Skeletal muscle tissue (tissue), 4 donors: Measurements from ENCODE around the gene FRMD1. TPM values are rescaled to one million over a fixed set of nuclear protein-coding genes. Genes with fewer than 3 reads are reported as not detected.
A peak's percentile ranks its signal among the peaks of the same experiment; 100 is the strongest.

Experiments
- H3K27ac ChIP-seq: one replicate; pipeline ENCODE4 v1.7.0; 2013; ENCODE audit warnings: mild to moderate bottlenecking, low read depth, low read length, inconsistent platforms
- H3K27me3 ChIP-seq, 3 donors: one replicate each; pipeline ENCODE4 v1.7.0; 2013; ENCODE audit warnings: low read length in 3 of 3; ENCODE audit not compliant: control insufficient read depth in 3 of 3, insufficient read depth in 3 of 3
- H3K36me3 ChIP-seq, 3 donors: one replicate each; pipeline ENCODE4 v1.7.0; 2013; ENCODE audit warnings: low read length in 3 of 3; ENCODE audit not compliant: control insufficient read depth in 3 of 3, insufficient read depth in 3 of 3
- H3K4me1 ChIP-seq, 3 donors: one replicate each; pipeline ENCODE4 v1.7.0; 2013; ENCODE audit warnings: low read length in 3 of 3, mild to moderate bottlenecking in 3 of 3; ENCODE audit not compliant: control insufficient read depth in 3 of 3, insufficient read depth in 3 of 3
- H3K4me3 ChIP-seq, 3 donors: one replicate each; pipeline ENCODE4 v1.7.0; 2013; ENCODE audit warnings: low read length in 3 of 3
- H3K9ac ChIP-seq, 3 donors: one replicate each; pipeline ENCODE4 v1.7.0; 2013; ENCODE audit warnings: low read length in 3 of 3, mild to moderate bottlenecking in 3 of 3, moderate library complexity in 2 of 3, low read depth in 1 of 3
- H3K9me3 ChIP-seq, 3 donors: one replicate each; pipeline ENCODE4 v1.7.0; 2013; ENCODE audit warnings: low read length in 3 of 3; ENCODE audit not compliant: control insufficient read depth in 3 of 3
- total RNA-seq: library from RNA; depleted of rRNA; stranded (reverse); fragments of >200 nt; gene quantifications from one replicate; pipeline ENCODE4 v1.2.3, GENCODE V29; 2014
- donor health status: Osteomylitis.

The FRMD1 gene
- total RNA-seq, 1 donor from 2014 or later = not detected

- Histone ChIP-seq H3K4me3 (no peak overlapping the region), H3K4me1 (peaks cover 11 to 24% (median 15%) of the 10 kb centered on the region in 3 donors), H3K27me3 (peaks cover 3 to 30% (median 14%) of the 10 kb centered on the region in 3 donors), H3K9ac (no peak overlapping the region), H3K27ac (peak overlapping the region; percentile 42), H3K9me3 (peaks cover 5 to 11% (median 6%) of the 10 kb centered on the region in 3 donors), H3K36me3 (no peaks in the 10 kb centered on the region)
These were observed 40.4 kb downstream of the FRMD1 start for GRCh38 chr6:168038576-168039140.

GRCh38 chr6:168037856-168038255 is 41.2 kb downstream of the FRMD1 start:
- peaks cover 3 to 30% (median 14%) of the 10 kb centered on the region in 3 donors for H3K27me3 ChIP-seq
- H3K4me3 ChIP-seq = no peak overlapping the region
- no peak overlapping the region for H3K9ac ChIP-seq
- peaks cover 14 to 27% (median 15%) of the 10 kb centered on the region in 3 donors for H3K4me1 ChIP-seq
- H3K36me3 ChIP-seq = no peaks in the 10 kb centered on the region
- H3K27ac ChIP-seq = peak overlapping the region; percentile 42
- peaks cover 5 to 11% (median 6%) of the 10 kb centered on the region in 3 donors for H3K9me3 ChIP-seq

GRCh38 chr6:168037242-168037641 is 41.8 kb downstream of the FRMD1 start:
- Histone ChIP-seq H3K27ac (peak overlapping the region; percentile 42), H3K4me3 (no peak overlapping the region), H3K36me3 (no peaks in the 10 kb centered on the region), H3K27me3 (peaks cover 0 to 30% (median 14%) of the 10 kb centered on the region in 3 donors), H3K9me3 (peaks cover 5 to 11% (median 6%) of the 10 kb centered on the region in 3 donors), H3K9ac (no peak overlapping the region), H3K4me1 (peaks cover 15 to 31% (median 19%) of the 10 kb centered on the region in 3 donors)

GRCh38 chr6:168035661-168036545 is 43.1 kb downstream of the FRMD1 start:
- Histone ChIP-seq H3K4me1 (peaks cover 21 to 32% (median 30%) of the 10 kb centered on the region in 3 donors), H3K9ac (peak overlapping the region; percentile 55 to 75 (median 65))

GRCh38 chr6:168035098-168035660 is 43.8 kb downstream of the FRMD1 start:
- Histone ChIP-seq H3K9ac (peak overlapping the region; percentile 55 to 75 (median 65)), H3K9me3 (peaks cover 4 to 6% (median 5%) of the 10 kb centered on the region in 3 donors), H3K4me3 (peak overlapping the region; percentile 44 to 70 (median 66)), H3K27me3 (peaks cover 0 to 30% (median 14%) of the 10 kb centered on the region in 3 donors), H3K4me1 (peaks cover 21 to 35% (median 33%) of the 10 kb centered on the region in 3 donors), H3K27ac (peak overlapping the region; percentile 77), H3K36me3 (no peaks in the 10 kb centered on the region)

More at GRCh38 chr6:168035661-168036545, 43.1 kb downstream of the FRMD1 start:
- Histone ChIP-seq H3K9me3 (peaks cover 5 to 8% (median 6%) of the 10 kb centered on the region in 3 donors), H3K4me3 (peak overlapping the region; percentile 44 to 70 (median 66)), H3K27me3 (peaks cover 0 to 30% (median 14%) of the 10 kb centered on the region in 3 donors), H3K27ac (peak overlapping the region; percentile 77), H3K36me3 (no peaks in the 10 kb centered on the region)

- H3K9me3 ChIP-seq = peaks cover 0 to 2% (median under 1%) of the 10 kb centered on the region in 3 donors
- no peak overlapping the region for H3K4me3 ChIP-seq
- peaks cover 0 to 30% (median 14%) of the 10 kb centered on the region in 3 donors for H3K27me3 ChIP-seq
- H3K4me1 ChIP-seq = peaks cover 21 to 38% (median 33%) of the 10 kb centered on the region in 3 donors
- H3K9ac ChIP-seq = no peak overlapping the region
- H3K36me3 ChIP-seq = no peaks in the 10 kb centered on the region
- H3K27ac ChIP-seq = peak overlapping the region; percentile 72
These were observed 44.5 kb downstream of the FRMD1 start for GRCh38 chr6:168034537-168034936.

- H3K27ac ChIP-seq = no peak overlapping the region
These were observed 45.2 kb downstream of the FRMD1 start for GRCh38 chr6:168033791-168034190.

GRCh38 chr6:168032005-168032760 is 46.8 kb downstream of the FRMD1 start:
- Histone ChIP-seq H3K27me3 (peaks cover 2 to 18% (median 14%) of the 10 kb centered on the region in 3 donors), H3K4me3 (no peak overlapping the region), H3K27ac (peak overlapping the region; percentile 80), H3K9ac (no peak overlapping the region), H3K4me1 (peaks cover 21 to 36% (median 33%) of the 10 kb centered on the region in 3 donors), H3K36me3 (no peaks in the 10 kb centered on the region), H3K9me3 (no peaks in the 10 kb centered on the region)

More at GRCh38 chr6:168033791-168034190, 45.2 kb downstream of the FRMD1 start:
- no peaks in the 10 kb centered on the region for H3K9me3 ChIP-seq
- H3K36me3 ChIP-seq = no peaks in the 10 kb centered on the region
- H3K27me3 ChIP-seq = peaks cover 2 to 30% (median 14%) of the 10 kb centered on the region in 3 donors
- no peak overlapping the region for H3K9ac ChIP-seq
- no peak overlapping the region for H3K4me3 ChIP-seq
- peaks cover 21 to 38% (median 33%) of the 10 kb centered on the region in 3 donors for H3K4me1 ChIP-seq

GRCh38 chr6:168031411-168031971 is 47.5 kb downstream of the FRMD1 start:
- no peaks in the 10 kb centered on the region for H3K36me3 ChIP-seq
- peaks cover 2 to 18% (median 12%) of the 10 kb centered on the region in 3 donors for H3K27me3 ChIP-seq
- no peak overlapping the region for H3K9ac ChIP-seq
- H3K9me3 ChIP-seq = no peaks in the 10 kb centered on the region
- H3K27ac ChIP-seq = peak overlapping the region; percentile 80
- H3K4me3 ChIP-seq = no peak overlapping the region
- peaks cover 21 to 36% (median 33%) of the 10 kb centered on the region in 3 donors for H3K4me1 ChIP-seq
